Glomerular visceral epithelial cell (primary cell): ENCODE data around the gene ANKRD40.
A peak's percentile ranks its signal among the peaks of the same experiment; 100 is the strongest.

ENCODE experiments used
- DNase-seq: peaks from one replicate; pipeline ENCODE4 v3.0.0-alpha.2; 2016; ENCODE audit errors: extremely low spot score

ANKRD40 gene

GRCh38 chr17:50668838-50669581 is 38.7 kb downstream of the ANKRD40 start:
- DNase-seq, result no peak

- peak; percentile 40 for DNase-seq
These were observed 39.5 kb downstream of the ANKRD40 start for GRCh38 chr17:50668025-50668837.

GRCh38 chr17:50667259-50668024 is 40.3 kb downstream of the ANKRD40 start:
- DNase-seq, result no peak

GRCh38 chr17:50666316-50666715 is 41.4 kb downstream of the ANKRD40 start:
- no peak for DNase-seq

GRCh38 chr17:50665838-50666237 is 41.9 kb downstream of the ANKRD40 start:
- no peak for DNase-seq

DNA sequence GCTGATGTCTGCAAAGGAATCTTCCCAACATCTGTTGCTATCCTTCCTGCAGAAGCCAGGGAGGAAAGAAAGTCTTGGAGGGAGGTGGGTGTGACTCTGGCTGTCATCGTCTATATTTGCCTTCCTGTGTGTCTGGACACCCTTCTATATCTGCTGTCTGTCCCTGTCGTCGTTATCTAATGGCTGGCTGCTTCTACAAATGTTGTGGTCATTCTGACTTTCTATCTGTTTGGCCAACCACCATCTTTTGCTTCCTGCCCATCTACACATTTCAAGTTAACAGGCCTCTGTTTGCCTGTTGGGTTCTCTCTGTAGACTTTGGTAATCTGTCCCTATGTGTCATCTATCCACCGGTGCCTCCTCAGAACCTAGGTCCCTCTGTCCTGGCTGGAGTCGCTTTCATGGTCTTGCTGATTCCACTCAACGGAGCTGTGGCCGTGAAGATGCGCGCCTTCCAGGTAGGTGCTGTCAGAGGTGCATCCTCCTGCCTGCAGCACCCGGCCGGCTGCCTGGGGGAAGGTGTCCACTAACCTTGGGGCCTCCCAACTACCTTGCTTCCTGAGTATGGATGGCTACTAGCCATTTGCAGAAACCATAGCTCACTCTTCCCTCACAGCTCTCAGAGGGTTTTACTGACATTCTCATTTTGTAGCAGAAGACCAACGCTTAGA is 42.8 kb downstream of the ANKRD40 start:
- DNase-seq, result no peak

DNA sequence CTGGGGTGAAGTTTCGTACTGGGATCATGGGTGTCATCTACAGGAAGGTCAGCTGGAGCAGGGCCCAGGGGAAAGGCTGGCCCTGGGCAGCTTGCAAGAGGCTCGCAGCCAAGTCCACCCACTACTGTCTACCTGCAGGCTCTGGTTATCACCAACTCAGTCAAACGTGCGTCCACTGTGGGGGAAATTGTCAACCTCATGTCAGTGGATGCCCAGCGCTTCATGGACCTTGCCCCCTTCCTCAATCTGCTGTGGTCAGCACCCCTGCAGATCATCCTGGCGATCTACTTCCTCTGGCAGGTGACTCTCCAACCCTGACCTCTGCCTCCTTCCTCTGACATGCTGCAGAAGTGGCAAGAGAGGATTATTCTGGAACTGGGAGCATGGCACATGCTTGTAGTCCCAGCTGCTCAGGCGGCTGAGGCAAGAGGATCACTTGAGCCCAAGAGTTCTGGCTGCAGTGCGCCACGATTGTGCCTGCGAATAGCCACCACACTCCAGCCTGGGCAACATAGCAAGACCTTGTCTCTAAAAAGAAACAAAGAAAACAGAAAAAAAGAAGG is 43.8 kb downstream of the ANKRD40 start:
- no peak for DNase-seq

GRCh38 chr17:50662632-50663225 is 45.0 kb downstream of the ANKRD40 start:
- DNase-seq, result no peak

DNA sequence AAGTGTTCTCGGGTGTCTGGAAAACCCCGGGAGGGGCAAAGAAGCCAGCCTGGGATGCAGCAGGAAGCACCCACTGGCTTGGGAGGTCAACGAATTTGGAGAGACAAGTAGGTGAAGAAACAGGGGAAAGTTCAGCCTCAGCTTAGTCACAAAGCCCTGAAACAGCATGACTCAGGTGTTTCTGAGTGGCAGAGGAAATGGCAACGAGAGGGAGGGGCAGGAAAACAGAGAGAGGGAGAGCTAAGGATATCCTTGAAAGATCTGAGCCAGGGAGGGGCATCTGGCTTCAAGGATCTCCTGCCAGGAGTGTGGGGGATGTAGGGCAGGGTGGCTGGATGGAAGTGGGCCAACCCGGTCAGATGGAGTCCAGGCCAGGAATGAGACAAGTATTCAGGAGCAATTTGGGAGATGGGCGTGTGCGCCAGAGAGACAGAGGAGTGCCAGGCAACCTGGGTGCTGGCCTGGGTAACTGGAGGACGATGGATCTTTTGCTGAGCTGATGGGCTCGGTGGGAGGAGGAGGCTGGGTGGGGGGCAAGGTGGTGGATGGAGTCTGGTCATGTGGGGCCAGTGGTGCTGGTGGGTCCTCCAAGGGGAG is 45.8 kb downstream of the ANKRD40 start:
- peak; percentile 91 for DNase-seq

GRCh38 chr17:50661348-50661747 is 46.4 kb downstream of the ANKRD40 start:
- DNase-seq, result no peak

DNA sequence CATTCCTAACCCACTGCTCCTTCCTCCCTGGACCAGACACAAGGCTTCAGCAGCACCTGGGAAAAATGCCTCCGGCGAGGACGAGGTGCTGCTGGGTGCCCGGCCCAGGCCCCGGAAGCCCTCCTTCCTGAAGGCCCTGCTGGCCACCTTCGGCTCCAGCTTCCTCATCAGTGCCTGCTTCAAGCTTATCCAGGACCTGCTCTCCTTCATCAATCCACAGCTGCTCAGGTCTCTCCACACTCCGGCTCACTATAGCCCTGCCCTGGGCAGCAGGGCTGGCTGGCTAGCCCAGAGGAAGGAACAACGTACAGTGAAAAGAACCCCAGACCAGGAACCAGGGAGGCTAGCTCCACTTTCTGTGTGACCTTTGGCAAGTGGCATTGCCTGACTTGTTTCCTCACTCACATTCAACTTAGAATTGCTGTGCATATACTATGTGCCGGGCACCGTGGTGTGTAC is 46.8 kb downstream of the ANKRD40 start:
- no peak for DNase-seq

GRCh38 chr17:50660042-50660886 is 47.5 kb downstream of the ANKRD40 start:
- DNase-seq, result no peak

DNA sequence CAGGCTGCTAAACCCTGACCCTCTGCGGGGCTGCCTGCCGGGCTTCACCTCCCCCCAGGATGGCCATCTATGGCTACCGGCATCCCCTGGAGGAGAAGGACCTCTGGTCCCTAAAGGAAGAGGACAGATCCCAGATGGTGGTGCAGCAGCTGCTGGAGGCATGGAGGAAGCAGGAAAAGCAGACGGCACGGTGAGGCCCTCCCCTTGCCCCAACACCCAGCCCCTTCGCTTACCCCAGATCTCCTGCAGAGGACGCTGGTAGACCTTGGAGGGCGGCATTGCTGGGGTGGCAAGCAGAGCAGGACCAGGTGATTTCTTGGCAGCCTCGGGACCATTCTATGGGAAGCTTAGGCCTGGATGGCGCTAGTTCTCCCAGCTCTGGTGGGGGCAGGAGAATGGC is 48.5 kb downstream of the ANKRD40 start:
- no peak for DNase-seq

DNA sequence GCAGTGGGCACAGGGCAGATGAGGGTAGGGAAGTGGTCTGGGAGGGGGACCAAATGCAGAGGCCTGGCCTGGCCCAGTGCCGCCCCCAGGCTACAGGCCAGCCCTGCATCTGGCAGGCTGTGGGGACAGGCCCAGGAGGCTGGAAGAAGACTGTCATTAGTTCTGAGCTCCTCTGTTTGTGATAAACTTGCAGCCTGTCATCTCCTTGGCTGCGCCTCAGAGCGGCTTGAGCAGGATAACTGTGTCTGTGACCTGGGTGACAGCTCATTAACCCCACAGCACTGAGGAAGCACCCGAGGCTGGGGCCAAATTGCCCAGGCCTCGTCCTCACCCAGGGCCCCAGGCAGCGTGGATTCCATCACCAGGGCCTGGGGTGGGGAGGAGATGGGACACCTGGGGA is 49.1 kb downstream of the ANKRD40 start:
- DNase-seq, result no peak

GRCh38 chr17:50657627-50658026 is 50.1 kb downstream of the ANKRD40 start:
- DNase-seq, result no peak

DNA sequence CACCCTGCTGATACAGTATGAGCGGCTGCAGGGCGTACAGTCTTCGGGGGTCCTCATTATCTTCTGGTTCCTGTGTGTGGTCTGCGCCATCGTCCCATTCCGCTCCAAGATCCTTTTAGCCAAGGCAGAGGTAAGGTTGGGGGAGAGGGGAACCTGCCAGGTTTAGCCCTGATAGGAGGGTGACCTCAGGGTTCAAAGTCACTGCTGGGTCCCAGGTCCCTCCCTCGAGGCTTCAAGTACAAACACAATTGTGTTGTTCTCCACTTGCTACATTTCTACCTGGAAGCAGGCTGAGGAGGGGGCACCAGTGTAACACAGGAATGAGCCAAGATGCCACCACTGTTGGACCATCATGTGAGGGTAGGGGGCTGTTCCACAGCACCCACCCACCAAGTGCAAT is 50.7 kb downstream of the ANKRD40 start:
- no peak for DNase-seq

DNA sequence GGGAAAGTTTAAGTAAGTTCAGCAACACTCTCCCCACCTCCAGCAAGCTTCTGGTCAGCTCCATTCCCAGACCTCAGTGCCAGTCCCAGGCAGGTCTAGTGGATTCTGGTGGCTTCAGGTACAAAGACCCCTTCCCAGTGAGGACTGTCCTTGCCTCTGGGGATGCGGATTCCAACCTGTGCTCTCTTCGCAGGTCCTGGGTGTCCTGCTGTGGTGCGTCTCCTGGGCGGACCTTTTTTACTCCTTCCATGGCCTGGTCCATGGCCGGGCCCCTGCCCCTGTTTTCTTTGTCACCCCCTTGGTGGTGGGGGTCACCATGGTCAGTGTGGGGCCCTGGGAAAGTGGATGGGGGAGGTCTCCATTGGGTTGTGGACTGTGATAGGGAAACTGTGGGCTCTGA is 51.2 kb downstream of the ANKRD40 start:
- DNase-seq, result no peak

DNA sequence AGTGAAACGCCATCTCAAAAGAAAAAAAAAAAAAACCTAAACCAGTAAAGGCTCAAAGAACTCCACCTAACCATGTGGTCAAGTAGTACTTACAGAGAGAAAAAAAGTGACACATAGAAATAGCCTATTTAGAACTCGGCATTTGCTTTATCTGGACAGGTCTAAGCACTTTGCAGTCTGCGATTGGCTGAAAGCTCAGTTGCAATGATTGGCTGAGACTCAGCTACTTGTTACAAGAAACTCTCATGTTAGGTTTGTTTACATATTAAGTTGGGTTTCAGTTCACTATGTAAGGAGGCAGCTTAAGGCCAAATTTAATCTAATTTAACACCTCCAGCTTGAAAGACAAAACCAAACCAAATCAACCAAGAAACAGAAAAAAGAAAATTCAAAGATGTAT is 54.0 kb downstream of the ANKRD40 start:
- no peak for DNase-seq

- no peak for DNase-seq
These were observed 56.1 kb downstream of the ANKRD40 start for GRCh38 chr17:50651661-50652060.
